HG02759 (cell line): ENCODE results near the gene IQCE.

Experiments
- ATAC-seq: cut with Tn5 transposase; IDR thresholded peaks from one replicate; pipeline ENCODE4 v1.9.1; 2021; ENCODE audit warnings: mild to moderate bottlenecking, moderate library complexity; ENCODE audit not compliant: unreplicated experiment

Gene IQCE

GRCh38 chr7:2660359-2661095 lies 101.7 kb downstream of the IQCE start:
- no peak for ATAC-seq

- ATAC-seq, result no peak
Observed at GRCh38 chr7:2661096-2661449, 102.3 kb downstream of the IQCE start.

GRCh38 chr7:2661602-2662272 lies 103.0 kb downstream of the IQCE start:
- no peak for ATAC-seq

GRCh38 chr7:2662273-2663120 lies 103.7 kb downstream of the IQCE start:
- no peak for ATAC-seq

- ATAC-seq, result no peak
Observed at GRCh38 chr7:2663121-2663886, 104.5 kb downstream of the IQCE start.

- ATAC-seq, result no peak
Observed at GRCh38 chr7:2663960-2664359, 105.2 kb downstream of the IQCE start.
